ENCODE data around the gene PAQR5. TPM values are rescaled to one million over a fixed set of nuclear protein-coding genes. Genes with fewer than 3 reads are reported as not detected.

PAQR5 gene
- total RNA-seq, 4 donors from 2014 or later, result 19.4 to 30.5 (median 24.5) TPM

DNA sequence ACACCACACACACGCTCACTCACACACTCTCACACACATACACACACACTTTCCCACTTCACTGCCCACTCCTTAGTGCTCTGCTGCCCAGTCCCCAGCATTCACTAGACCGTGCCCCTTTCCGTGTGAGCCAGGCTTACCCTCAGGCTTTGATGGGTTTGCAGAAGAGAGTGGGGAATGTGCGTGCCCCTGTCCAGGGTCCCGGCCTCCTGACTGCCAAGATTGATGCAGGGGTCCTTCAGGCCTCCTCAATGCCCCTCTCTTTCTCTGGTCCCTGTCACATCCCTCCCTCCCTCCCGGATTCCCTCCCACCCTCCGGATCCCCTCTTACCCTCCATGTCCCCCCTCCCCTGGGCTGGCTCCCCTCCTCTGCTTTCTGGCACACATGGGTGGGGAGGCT is 87.6 kb downstream of the PAQR5 start:
- Histone ChIP-seq H3K36me3 (no peaks in the 10 kb centered on the region), H3K4me3 (no peak overlapping the region), H3K4me1 (no peaks in the 10 kb centered on the region), H3K27ac (no peak overlapping the region), H3K9me3 (no peaks in the 10 kb centered on the region), H3K27me3 (no peaks in the 10 kb centered on the region)
- no peak for TF ChIP-seq POLR2A (IDR thresholded peaks at IDR 0.05)
- TF ChIP-seq, protein P1, sequence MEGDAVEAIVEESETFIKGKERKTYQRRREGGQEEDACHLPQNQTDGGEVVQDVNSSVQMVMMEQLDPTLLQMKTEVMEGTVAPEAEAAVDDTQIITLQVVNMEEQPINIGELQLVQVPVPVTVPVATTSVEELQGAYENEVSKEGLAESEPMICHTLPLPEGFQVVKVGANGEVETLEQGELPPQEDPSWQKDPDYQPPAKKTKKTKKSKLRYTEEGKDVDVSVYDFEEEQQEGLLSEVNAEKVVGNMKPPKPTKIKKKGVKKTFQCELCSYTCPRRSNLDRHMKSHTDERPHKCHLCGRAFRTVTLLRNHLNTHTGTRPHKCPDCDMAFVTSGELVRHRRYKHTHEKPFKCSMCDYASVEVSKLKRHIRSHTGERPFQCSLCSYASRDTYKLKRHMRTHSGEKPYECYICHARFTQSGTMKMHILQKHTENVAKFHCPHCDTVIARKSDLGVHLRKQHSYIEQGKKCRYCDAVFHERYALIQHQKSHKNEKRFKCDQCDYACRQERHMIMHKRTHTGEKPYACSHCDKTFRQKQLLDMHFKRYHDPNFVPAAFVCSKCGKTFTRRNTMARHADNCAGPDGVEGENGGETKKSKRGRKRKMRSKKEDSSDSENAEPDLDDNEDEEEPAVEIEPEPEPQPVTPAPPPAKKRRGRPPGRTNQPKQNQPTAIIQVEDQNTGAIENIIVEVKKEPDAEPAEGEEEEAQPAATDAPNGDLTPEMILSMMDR (IDR thresholded peaks at IDR 0.05), result no peak
- DNase-seq, result no peak

DNA sequence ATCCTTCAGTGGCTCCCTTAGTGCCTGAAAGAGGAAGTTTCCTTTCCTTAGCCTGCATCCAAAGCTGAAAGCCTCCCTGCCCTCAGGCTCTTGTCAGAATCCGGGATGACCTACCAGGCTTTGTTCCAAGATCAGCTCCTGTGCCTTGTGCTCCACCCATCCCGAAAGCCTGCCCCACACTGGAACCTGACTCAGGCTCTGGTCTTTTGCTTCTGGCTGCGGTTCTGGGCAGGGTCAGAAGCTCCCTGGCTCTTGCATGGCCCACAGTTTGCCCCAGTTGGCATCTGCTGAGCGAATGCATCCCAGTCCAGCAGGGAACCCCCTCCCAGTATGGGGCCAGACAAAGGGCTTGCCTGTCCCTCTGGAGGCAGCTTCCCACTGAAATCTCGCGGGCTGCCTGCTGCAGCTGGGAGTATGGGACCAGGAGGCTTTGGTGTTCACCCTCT is 89.6 kb downstream of the PAQR5 start:
- no peak for DNase-seq
- TF ChIP-seq, protein P1 (IDR thresholded peaks at IDR 0.05), result no peak
- no peak for TF ChIP-seq POLR2A (IDR thresholded peaks at IDR 0.05)
- Histone ChIP-seq H3K4me3 (no peak overlapping the region), H3K27ac (no peak overlapping the region), H3K4me1 (no peaks in the 10 kb centered on the region), H3K27me3 (no peaks in the 10 kb centered on the region), H3K9me3 (no peaks in the 10 kb centered on the region), H3K36me3 (no peaks in the 10 kb centered on the region)

DNA sequence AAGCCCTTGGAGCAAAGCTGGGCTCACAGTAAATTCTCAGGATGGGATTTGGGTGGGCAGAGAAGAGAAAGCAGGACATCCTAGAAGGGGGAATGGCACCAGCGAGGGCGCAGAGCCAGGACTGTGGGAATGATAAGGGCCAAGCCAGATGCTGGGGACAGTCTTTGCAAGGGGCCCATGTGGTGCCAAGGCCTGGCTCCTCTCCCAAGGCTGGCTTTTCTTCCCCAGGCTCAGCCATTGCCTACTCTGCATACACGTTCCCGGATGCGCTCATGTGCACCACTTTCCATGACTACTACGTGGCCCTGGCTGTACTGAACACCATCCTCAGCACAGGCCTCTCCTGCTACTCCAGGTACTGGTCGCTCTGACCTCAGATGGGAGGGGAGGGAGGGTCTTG is 90.7 kb downstream of the PAQR5 start:
- no peak for TF ChIP-seq POLR2A (IDR thresholded peaks at IDR 0.05)
- TF ChIP-seq, protein P1 (IDR thresholded peaks at IDR 0.05), result no peak
- no peak overlapping the region for H3K27ac ChIP-seq
- DNase-seq, result no peak
- H3K27me3 ChIP-seq, result no peaks in the 10 kb centered on the region
- no peaks in the 10 kb centered on the region for H3K36me3 ChIP-seq
- H3K4me3 ChIP-seq, result no peak overlapping the region
- H3K4me1 ChIP-seq, result peaks cover 0 to 2% (median 0%) of the 10 kb centered on the region in 4 donors
- H3K9me3 ChIP-seq, result no peaks in the 10 kb centered on the region

DNA sequence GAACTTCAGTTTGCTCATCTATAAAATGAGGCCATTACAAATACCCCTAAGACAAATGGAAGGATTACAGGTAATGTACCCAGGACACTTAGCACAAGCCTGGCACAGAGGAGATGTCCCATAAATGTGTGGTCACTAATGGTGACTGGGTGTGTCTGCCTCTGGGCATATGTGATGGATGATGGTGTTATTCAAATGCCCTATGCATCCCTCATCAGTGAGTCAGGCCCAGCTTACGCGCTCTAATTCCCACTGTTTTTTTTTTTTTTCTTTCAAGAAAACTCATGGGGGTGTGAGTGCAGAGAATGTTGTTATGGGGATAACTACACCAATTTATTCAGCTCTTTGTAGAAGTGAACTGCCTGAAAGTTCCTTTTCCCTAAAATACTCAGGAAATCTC is 91.9 kb downstream of the PAQR5 start:
- no peak for DNase-seq
- Histone ChIP-seq H3K27me3 (no peaks in the 10 kb centered on the region), H3K9me3 (no peaks in the 10 kb centered on the region), H3K27ac (no peak overlapping the region), H3K4me3 (no peak overlapping the region), H3K4me1 (peaks cover 0 to 7% (median 1%) of the 10 kb centered on the region in 4 donors), H3K36me3 (no peaks in the 10 kb centered on the region)
- no peak for TF ChIP-seq POLR2A (IDR thresholded peaks at IDR 0.05)
- TF ChIP-seq, protein P1 (IDR thresholded peaks at IDR 0.05), result no peak

DNA sequence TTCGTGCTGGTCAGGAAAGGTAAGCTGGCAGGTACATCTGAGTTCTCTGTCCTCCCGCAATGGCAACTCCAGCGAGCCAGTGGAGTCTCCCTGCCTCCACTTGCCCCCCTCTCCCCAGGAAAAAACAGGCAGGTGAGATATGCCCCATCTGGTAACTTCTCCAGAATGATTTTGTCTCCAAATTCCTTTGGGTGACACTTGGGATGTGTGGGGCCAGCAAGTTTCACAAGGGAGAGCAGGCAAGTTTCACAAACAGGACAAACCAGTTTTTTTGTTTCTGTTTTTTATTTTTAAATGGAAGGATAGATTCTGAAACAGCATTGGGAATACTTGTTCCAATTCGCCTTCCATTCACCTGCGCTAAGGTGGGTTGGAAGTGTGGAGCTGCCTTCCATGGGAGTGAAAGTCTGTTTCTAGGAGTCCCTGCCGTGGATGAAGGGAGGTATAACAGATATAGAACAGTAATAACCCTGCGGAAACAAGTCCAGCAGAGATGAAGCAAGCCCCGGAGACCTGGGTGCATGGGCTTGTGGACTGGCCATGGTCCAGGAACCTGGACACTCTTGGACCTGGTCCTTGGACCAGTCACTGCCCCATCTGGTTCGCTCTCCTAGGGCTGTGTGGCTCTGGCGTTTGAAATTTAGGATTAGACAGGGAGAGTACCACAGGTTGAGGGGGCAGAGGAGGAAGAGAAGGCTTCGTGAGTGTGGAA is 92.5 kb downstream of the PAQR5 start:
- no peak overlapping the region for H3K27ac ChIP-seq
- no peaks in the 10 kb centered on the region for H3K9me3 ChIP-seq
- H3K36me3 ChIP-seq, result no peaks in the 10 kb centered on the region
- TF ChIP-seq, protein P1 (IDR thresholded peaks at IDR 0.05), result no peak
- no peak for TF ChIP-seq POLR2A (IDR thresholded peaks at IDR 0.05)
- no peak overlapping the region for H3K4me3 ChIP-seq
- H3K27me3 ChIP-seq, result no peaks in the 10 kb centered on the region
- no peak for DNase-seq
- peaks cover 0 to 7% (median 1%) of the 10 kb centered on the region in 4 donors for H3K4me1 ChIP-seq
